Measurements from ENCODE around the gene MYBPH. TPM values are rescaled to one million over a fixed set of nuclear protein-coding genes. Genes with fewer than 3 reads are reported as not detected.

Gene MYBPH
- total RNA-seq, 1 experiment from 2014 or later, result not detected

DNA sequence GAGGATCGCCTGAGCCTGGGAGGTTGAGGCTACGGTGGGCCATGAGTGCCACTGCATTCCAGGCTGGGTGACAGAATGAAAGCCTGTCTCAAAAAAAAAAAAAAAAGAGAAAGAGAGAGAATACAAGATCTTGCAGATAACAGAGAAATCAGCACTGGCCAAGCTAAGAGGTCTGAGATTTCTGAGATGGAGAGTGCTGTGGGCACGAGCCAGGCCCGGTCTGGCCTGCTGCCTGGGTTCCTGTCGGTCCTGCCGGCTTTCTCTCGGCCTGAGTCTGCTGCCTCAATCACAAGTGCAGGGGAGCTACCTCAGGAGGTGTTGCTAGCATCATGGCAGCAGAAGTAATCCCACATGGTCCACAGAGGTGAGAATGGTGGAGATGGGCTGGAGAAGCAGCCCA, 29.1 kb downstream of the MYBPH start:
- no peak overlapping the region for H4K8ac ChIP-seq (replicated peaks; ENCODE audit: insufficient read length, low read depth, low read length)
- no peaks in the 10 kb centered on the region for H3K27me3 ChIP-seq (ENCODE audit: insufficient read depth, low read length)
- H3K23me2 ChIP-seq (ENCODE audit: insufficient read length, low read depth, low read length, poor library complexity, severe bottlenecking), result no peaks in the 10 kb centered on the region
- H3K56ac ChIP-seq (ENCODE audit: insufficient read length, low read depth, low read length), result no peak overlapping the region
- WGBS (ENCODE audit: extremely low coverage, insufficient read length, low lambda C conversion rate), result no CpG with 5 or more reads among the region's 7 CpGs
- no peak overlapping the region for H2BK120ac ChIP-seq (ENCODE audit: low read depth, low read length, poor library complexity, severe bottlenecking)
- Mint-ChIP-seq H3K9me3 (peaks cover 4 to 8% of the 10 kb centered on the region in 2 experiments; a peak in 3 of 5 replicates), H3K4me1 (peaks cover 66 to 82% of the 10 kb centered on the region in 2 experiments), H3K27me3 (ENCODE audit: low read depth) (no peaks in the 10 kb centered on the region; the same call in 1 of the 2 replicates), H3K27ac (peak overlapping the region in 1 of 3 experiments; percentile 63; a peak in 2 of 7 replicates), H3K4me3 (no peak overlapping the region), H3K36me3 (ENCODE audit: insufficient read depth in 1 of 3, low read depth in 3 of 3) (peaks cover 0 to 9% (median 2%) of the 10 kb centered on the region in 3 experiments; a peak in 3 of 7 replicates)
- H2BK15ac ChIP-seq (ENCODE audit: low read depth, low read length), result no peak overlapping the region
- H3K79me2 ChIP-seq (ENCODE audit: insufficient read depth, low read length), result no peaks in the 10 kb centered on the region
- no peak overlapping the region for H2AFZ ChIP-seq (ENCODE audit: low read length)
- DNase-seq, result no peak
- H4K91ac ChIP-seq (ENCODE audit: insufficient read length, low read depth, low read length), result no peak overlapping the region
- H3K9ac ChIP-seq (ENCODE audit: extremely low read depth, insufficient read length, low read length), result no peak overlapping the region
- TF ChIP-seq, protein P1, sequence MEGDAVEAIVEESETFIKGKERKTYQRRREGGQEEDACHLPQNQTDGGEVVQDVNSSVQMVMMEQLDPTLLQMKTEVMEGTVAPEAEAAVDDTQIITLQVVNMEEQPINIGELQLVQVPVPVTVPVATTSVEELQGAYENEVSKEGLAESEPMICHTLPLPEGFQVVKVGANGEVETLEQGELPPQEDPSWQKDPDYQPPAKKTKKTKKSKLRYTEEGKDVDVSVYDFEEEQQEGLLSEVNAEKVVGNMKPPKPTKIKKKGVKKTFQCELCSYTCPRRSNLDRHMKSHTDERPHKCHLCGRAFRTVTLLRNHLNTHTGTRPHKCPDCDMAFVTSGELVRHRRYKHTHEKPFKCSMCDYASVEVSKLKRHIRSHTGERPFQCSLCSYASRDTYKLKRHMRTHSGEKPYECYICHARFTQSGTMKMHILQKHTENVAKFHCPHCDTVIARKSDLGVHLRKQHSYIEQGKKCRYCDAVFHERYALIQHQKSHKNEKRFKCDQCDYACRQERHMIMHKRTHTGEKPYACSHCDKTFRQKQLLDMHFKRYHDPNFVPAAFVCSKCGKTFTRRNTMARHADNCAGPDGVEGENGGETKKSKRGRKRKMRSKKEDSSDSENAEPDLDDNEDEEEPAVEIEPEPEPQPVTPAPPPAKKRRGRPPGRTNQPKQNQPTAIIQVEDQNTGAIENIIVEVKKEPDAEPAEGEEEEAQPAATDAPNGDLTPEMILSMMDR (conservative IDR thresholded peaks at IDR 0.05), result no peak
- H3K4me2 ChIP-seq (ENCODE audit: insufficient read depth, insufficient read length, low read length), result no peak overlapping the region
- no peak overlapping the region for H2AK5ac ChIP-seq (ENCODE audit: insufficient read length, low read length)
- H3K79me1 ChIP-seq (ENCODE audit: insufficient read depth, low read depth, low read length, poor library complexity, severe bottlenecking), result no peaks in the 10 kb centered on the region
- peak overlapping the region; percentile 17; the same call in 1 of the 2 replicates for H3K14ac ChIP-seq (ENCODE audit: insufficient read depth, low read length)
- H3K4me1 ChIP-seq (ENCODE audit: insufficient read depth, low read length), result peaks cover 14% of the 10 kb centered on the region; the same call in 1 of the 2 replicates
- H2BK20ac ChIP-seq (ENCODE audit: low read depth, low read length, poor library complexity, severe bottlenecking), result no peak overlapping the region
- no peak overlapping the region for H2BK5ac ChIP-seq (ENCODE audit: insufficient read length, low read length)
- H3K18ac ChIP-seq (ENCODE audit: insufficient read length, low read depth, low read length), result peak overlapping the region; percentile 16
- H4K5ac ChIP-seq (ENCODE audit: insufficient read length, low read depth, low read length), result no peak overlapping the region
- no peak overlapping the region for H3K23ac ChIP-seq (ENCODE audit: insufficient read length, low read depth, low read length)
- no peak overlapping the region for H2BK12ac ChIP-seq (ENCODE audit: insufficient read length, low read depth, low read length)
- H3K9me3 ChIP-seq (ENCODE audit: control insufficient read depth, low read depth, low read length), result no peaks in the 10 kb centered on the region
- no peak overlapping the region for H3T11ph ChIP-seq (ENCODE audit: low read length)
- no peaks in the 10 kb centered on the region for H4K20me1 ChIP-seq (ENCODE audit: control insufficient read depth, insufficient read depth, insufficient read length)
- H3K27ac ChIP-seq (ENCODE audit: insufficient read length, low read depth, low read length), result no peak overlapping the region
- no peak overlapping the region for H3K4ac ChIP-seq (ENCODE audit: low read depth, low read length)

Measured in H9 (cell line).